ENCODE results near the gene ARL15.

DNA sequence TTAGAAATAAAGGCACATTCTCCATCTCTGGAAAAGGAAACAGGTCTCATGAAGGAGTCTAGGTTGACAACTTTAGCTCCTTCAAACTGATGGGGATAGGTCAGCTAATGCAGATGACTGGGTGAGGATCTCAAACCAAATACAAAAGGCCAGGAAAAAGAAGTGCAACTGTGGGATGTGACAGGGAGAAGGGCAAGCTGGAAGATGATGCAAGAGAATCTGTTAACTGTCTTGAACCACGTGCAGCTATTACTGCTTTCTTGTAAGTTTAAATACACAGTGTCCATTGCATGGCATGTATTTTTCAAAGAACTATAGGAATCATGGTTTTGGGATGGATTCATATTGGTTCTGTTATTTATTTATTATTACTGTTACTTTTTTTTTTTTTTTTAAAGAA is 418.1 kb downstream of the ARL15 start:
- TF ChIP-seq, protein P1, sequence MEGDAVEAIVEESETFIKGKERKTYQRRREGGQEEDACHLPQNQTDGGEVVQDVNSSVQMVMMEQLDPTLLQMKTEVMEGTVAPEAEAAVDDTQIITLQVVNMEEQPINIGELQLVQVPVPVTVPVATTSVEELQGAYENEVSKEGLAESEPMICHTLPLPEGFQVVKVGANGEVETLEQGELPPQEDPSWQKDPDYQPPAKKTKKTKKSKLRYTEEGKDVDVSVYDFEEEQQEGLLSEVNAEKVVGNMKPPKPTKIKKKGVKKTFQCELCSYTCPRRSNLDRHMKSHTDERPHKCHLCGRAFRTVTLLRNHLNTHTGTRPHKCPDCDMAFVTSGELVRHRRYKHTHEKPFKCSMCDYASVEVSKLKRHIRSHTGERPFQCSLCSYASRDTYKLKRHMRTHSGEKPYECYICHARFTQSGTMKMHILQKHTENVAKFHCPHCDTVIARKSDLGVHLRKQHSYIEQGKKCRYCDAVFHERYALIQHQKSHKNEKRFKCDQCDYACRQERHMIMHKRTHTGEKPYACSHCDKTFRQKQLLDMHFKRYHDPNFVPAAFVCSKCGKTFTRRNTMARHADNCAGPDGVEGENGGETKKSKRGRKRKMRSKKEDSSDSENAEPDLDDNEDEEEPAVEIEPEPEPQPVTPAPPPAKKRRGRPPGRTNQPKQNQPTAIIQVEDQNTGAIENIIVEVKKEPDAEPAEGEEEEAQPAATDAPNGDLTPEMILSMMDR (conservative IDR thresholded peaks at IDR 0.05) = no peak
- no peak for TF ChIP-seq EZH2 (IDR thresholded peaks at IDR 0.05; ENCODE audit: low read depth)
